ENCODE measurements around the gene DUS4L.

Gene DUS4L

GRCh38 chr7:107597953-107598352 lies 34.2 kb downstream of the DUS4L start:
- TF ChIP-seq CTCF (IDR thresholded peaks at IDR 0.05; ENCODE audit: low read depth, low read length), result no peak
- in situ Hi-C loops (cut with HindIII; ENCODE audit: low sequenced_read_pairs), result no loop called here
- DNase-seq (ENCODE audit: low read depth, low spot score), result no peak
- H3K4me3 ChIP-seq (ENCODE audit: low read depth, low read length), result no peak overlapping the region

DNA sequence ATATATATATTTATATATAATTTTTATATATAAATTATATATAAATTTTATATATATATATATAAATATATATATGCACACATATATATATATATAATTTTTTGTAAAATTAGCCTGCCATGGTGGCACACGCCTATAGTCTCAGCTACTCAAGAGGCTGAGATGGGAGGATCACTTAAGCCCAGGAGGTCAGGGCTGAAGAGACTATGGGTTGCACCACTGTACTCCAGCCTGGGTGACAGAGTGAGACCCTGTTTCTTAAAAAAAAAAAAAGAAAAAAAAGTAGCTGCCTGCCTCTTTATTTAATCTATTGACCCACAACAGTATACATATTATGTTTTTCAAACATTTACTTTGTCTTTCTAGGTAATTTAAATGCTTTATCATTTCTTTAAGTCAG lies 35.5 kb downstream of the DUS4L start:
- no peak for TF ChIP-seq CTCF (IDR thresholded peaks at IDR 0.05; ENCODE audit: low read depth, low read length)
- in situ Hi-C loops (cut with HindIII; ENCODE audit: low sequenced_read_pairs), result no loop called here
- DNase-seq (ENCODE audit: low read depth, low spot score), result no peak
- no peak overlapping the region for H3K4me3 ChIP-seq (ENCODE audit: low read depth, low read length)

DNA sequence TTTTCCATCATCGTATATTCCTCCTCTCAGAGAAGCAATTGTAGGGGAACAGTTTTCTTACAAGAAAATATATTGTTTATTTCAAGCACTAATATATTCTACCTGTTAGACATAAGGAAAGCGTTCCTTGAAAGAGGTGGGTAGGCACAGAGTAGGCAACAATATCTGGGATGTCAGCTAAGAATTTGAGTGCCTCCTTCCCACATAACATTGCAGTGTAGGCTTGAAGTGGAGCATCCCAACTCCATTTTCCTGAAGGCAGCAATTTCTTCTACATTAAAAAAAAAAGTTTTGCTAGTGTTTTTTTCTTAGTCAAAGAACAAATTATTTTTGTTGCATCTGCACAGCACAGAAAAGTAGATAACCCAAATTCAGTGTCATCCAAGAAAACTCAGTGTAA lies 37.0 kb downstream of the DUS4L start:
- DNase-seq (ENCODE audit: low read depth, low spot score), result no peak
- no peak for TF ChIP-seq CTCF (IDR thresholded peaks at IDR 0.05; ENCODE audit: low read depth, low read length)
- in situ Hi-C loops (cut with HindIII; ENCODE audit: low sequenced_read_pairs), result no loop called here
- H3K4me3 ChIP-seq (ENCODE audit: low read depth, low read length), result no peak overlapping the region

- DNase-seq (ENCODE audit: low read depth, low spot score), result no peak
- no peak for TF ChIP-seq CTCF (IDR thresholded peaks at IDR 0.05; ENCODE audit: low read depth, low read length)
- no peak overlapping the region for H3K4me3 ChIP-seq (ENCODE audit: low read depth, low read length)
- in situ Hi-C loops (cut with HindIII; ENCODE audit: low sequenced_read_pairs), result no loop called here
These were observed 41.5 kb downstream of the DUS4L start for GRCh38 chr7:107605218-107605815.

DNA sequence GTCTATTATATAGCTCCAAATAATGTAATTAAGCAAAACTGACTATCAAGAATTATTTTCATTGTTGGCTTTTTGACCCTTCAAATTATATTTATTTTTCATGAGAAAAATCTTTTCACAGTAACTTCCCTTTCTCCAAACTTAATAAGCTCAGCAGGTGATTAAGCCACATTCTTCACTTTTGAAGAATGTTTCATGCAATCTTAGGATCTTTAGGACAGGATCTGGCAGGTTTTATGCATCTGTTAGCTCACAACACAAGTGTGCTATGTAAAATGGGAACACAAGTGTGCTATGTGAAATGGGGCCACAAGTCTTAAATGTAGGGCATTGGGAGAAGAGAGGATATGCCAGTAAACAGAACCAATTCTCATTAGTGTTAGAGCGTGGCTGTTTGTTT lies 42.5 kb downstream of the DUS4L start:
- DNase-seq (ENCODE audit: low read depth, low spot score), result no peak
- no peak for TF ChIP-seq CTCF (IDR thresholded peaks at IDR 0.05; ENCODE audit: low read depth, low read length)
- in situ Hi-C loops (cut with HindIII; ENCODE audit: low sequenced_read_pairs), result no loop called here
- no peak overlapping the region for H3K4me3 ChIP-seq (ENCODE audit: low read depth, low read length)

DNA sequence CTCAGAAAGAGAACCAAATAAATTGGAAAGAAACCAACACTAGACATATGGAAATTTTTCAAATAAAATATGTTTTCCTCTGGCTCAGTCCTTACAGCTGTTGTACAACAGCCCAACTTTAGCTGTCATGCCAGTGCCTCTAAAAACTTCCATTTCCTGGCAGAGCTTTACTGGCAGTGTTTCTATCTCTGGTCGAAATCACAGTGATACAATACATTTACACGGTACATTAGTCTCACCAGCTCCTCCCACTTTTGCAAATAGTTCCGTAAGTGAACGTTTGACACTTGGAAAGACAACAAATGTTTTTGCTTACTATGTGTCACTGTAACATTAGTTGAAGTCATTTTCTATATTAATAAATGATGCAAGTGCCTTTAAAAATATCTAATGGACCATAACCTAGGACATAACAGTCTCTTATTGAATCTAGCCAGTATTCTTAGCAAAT lies 46.1 kb downstream of the DUS4L start:
- in situ Hi-C loops (cut with HindIII; ENCODE audit: low sequenced_read_pairs), result no loop called here

More for the DNA sequence above, 46.1 kb downstream of the DUS4L start:
- H3K4me3 ChIP-seq (ENCODE audit: low read depth, low read length), result no peak overlapping the region
- TF ChIP-seq CTCF (IDR thresholded peaks at IDR 0.05; ENCODE audit: low read depth, low read length), result no peak
- DNase-seq (ENCODE audit: low read depth, low spot score), result no peak

All from astrocyte of the spinal cord (primary cell).